K562 (cell line): ENCODE data around the gene MRPL42.

ENCODE experiments used
- ADNP ChIP-seq: fragments of 200-800 bp; sonication (Bioruptor generic); IDR thresholded peaks from 2 replicates; pipeline ENCODE4 v1.6.1; 2016; ENCODE audit warnings: missing genetic modification characterization, missing compliant biosample characterization
- ARID2 ChIP-seq: fragments of 450-650 bp; IDR thresholded peaks from 2 replicates; pipeline ENCODE4 v1.6.1; 2017; ENCODE audit warnings: antibody characterized with exemption, mild to moderate bottlenecking
- CTCF ChIP-seq, 3 experiments: IDR thresholded peaks in 2 of 3; conservative IDR thresholded peaks in 1 of 3; 2 replicates each; pipeline ENCODE4 v1.5.1; 2011 to 2012; ENCODE audit warnings: low read length in 3 of 3, mild to moderate bottlenecking in 3 of 3, control low read depth in 2 of 3, improper control_type of control experiment in 1 of 3, inconsistent platforms in 1 of 3, low read depth in 1 of 3, mixed read lengths in 1 of 3, moderate library complexity in 1 of 3; ENCODE audit not compliant: insufficient read depth in 2 of 3
- EP300 ChIP-seq: IDR thresholded peaks from 2 replicates; pipeline ENCODE4 v1.6.1; 2012; ENCODE audit warnings: low read length, improper control_type of control experiment
- FOXJ3 ChIP-seq: sonication (generic); formaldehyde crosslinking; IDR thresholded peaks from 2 replicates; pipeline ENCODE4 v1.4.0; 2020; ENCODE audit warnings: mild to moderate bottlenecking, missing genetic modification reagents
- MXI1 ChIP-seq: IDR thresholded peaks from 2 replicates; pipeline ENCODE4 v1.6.1; 2011; ENCODE audit warnings: low read depth, mild to moderate bottlenecking, improper control_type of control experiment, low read length
- SMARCA5 ChIP-seq: fragments of 450-650 bp; IDR thresholded peaks from 2 replicates; pipeline ENCODE4 v1.6.1; 2016

- TF ChIP-seq MXI1 (no peak), EP300 (no peak), CTCF (IDR thresholded peaks at IDR 0.05 in 2 of 3, conservative IDR thresholded peaks at IDR 0.05 in 1 of 3; ENCODE audit: insufficient read depth in 2 of 3, low read depth in 1 of 3, low read length in 3 of 3) (no peak), ADNP (tag) (peak; percentile 46; the same call in 1 of the 2 replicates), ARID2 (no peak), FOXJ3 (no peak), SMARCA5 (no peak)
Observed at GRCh38 chr12:93468008-93468371, 676 bp downstream of the MRPL42 start.
